K562 (cell line): ENCODE results near the gene SPATA3. TPM values are rescaled to one million over a fixed set of nuclear protein-coding genes. Genes with fewer than 3 reads are reported as not detected.

Experiments used
- ATAC-seq: fragments of 200-7000 bp; cut with Tn5 transposase; 3 replicates; pipeline ENCODE4 v1.9.1; 2020; ENCODE audit warnings: moderate library complexity
- BruUV-seq: library from RNA; stranded (reverse); fragments of 400-500 nt; replicated peaks from 2 replicates; lab custom pipeline; 2021; lab: Mats Ljungman, UMichigan
- CTCF ChIA-PET: fragments of 300-600 bp; formaldehyde crosslinking; extraction: SDS; loops from one replicate; lab custom pipeline; 2021; ENCODE audit warnings: low intra/inter-chr PET ratio; lab: Yijun Ruan, JAX
- POLR2A ChIA-PET: fragments of 300-600, 350-650 bp; sonication (Branson Sonifier 250); formaldehyde crosslinking; extraction: SDS; loops from one replicate; lab custom pipeline; 2021; ENCODE audit warnings: antibody characterized with exemption, inconsistent platforms; lab: Yijun Ruan, JAX
- DNase-seq, 4 experiments: peaks; one replicate each; pipeline versions ENCODE4 v3.0.0 to v3.0.0-alpha.2; 2011 to 2018; ENCODE audit warnings: low spot score in 3 of 4, mixed read lengths in 3 of 4; ENCODE audit errors: extremely low read depth in 1 of 4
- FAIRE-seq: peaks from 2 replicates; lab custom pipeline; 2011; peaks lifted over from hg19 to GRCh38; lab: Jason Lieb, UNC
- H2AFZ ChIP-seq: 2 replicates; pipeline ENCODE4 v1.6.0; 2011; ENCODE audit warnings: low read depth, low read length, control low read depth, inconsistent platforms
- H3K27ac ChIP-seq: fragments of 200-600 bp; 3 replicates; pipeline ENCODE4 v1.8.0; 2011; ENCODE audit warnings: low read depth, mild to moderate bottlenecking, control low read depth, inconsistent platforms, low read length, moderate library complexity, mixed read lengths; ENCODE audit errors: extremely low read depth
- H3K27me3 ChIP-seq, 2 experiments: fragments of 300-600 bp in 1 of 2; 2 replicates in 1 of 2; 3 replicates in 1 of 2; pipeline versions ENCODE4 v1.6.0 to v1.8.0; 2011; ENCODE audit warnings: inconsistent platforms in 2 of 2, low read length in 2 of 2, mild to moderate bottlenecking in 1 of 2, mixed read lengths in 1 of 2, moderate library complexity in 1 of 2; ENCODE audit not compliant: control insufficient read depth in 2 of 2, insufficient read depth in 2 of 2
- H3K36me3 ChIP-seq: fragments of 300-600 bp; 3 replicates; pipeline ENCODE4 v1.8.0; 2011; ENCODE audit warnings: mild to moderate bottlenecking, low read length, inconsistent platforms; ENCODE audit not compliant: control insufficient read depth, insufficient read depth
- H3K4me1 ChIP-seq, 2 experiments: fragments of 200-600 bp in 1 of 2; replicated peaks in 1 of 2; 2 replicates in 1 of 2; 3 replicates in 1 of 2; pipeline versions ENCODE4 v1.5.1 to v1.8.0; 2011; ENCODE audit warnings: inconsistent platforms in 2 of 2, low read length in 2 of 2, mild to moderate bottlenecking in 1 of 2, mixed read lengths in 1 of 2, moderate library complexity in 1 of 2; ENCODE audit not compliant: control insufficient read depth in 2 of 2, insufficient read depth in 2 of 2
- H3K4me2 ChIP-seq: 2 replicates; pipeline ENCODE4 v1.6.1; 2011; ENCODE audit warnings: low read length, control low read depth, inconsistent platforms, mixed read lengths; ENCODE audit not compliant: insufficient read depth
- H3K4me3 ChIP-seq: fragments of 200-600 bp; sonication (generic), shearing (Covaris generic); 2 replicates; pipeline ENCODE4 v1.5.1; 2016; ENCODE audit warnings: control low read depth, inconsistent platforms
- H3K79me2 ChIP-seq: fragments of 200-600 bp; 3 replicates; pipeline ENCODE4 v1.8.0; 2011; ENCODE audit warnings: low read length, inconsistent platforms; ENCODE audit not compliant: control insufficient read depth, insufficient read depth
- H3K9ac ChIP-seq, 2 experiments: 2 replicates each; pipeline versions ENCODE4 v1.6.0 to v1.6.1; 2011; ENCODE audit warnings: low read depth in 2 of 2, low read length in 2 of 2, control low read depth in 1 of 2, inconsistent platforms in 1 of 2, mild to moderate bottlenecking in 1 of 2, mixed read lengths in 1 of 2; ENCODE audit not compliant: insufficient read depth in 1 of 2
- H3K9me1 ChIP-seq: one replicate; pipeline ENCODE4 v1.6.0; 2011; ENCODE audit warnings: inconsistent platforms, mild to moderate bottlenecking, low read length, moderate library complexity; ENCODE audit not compliant: control insufficient read depth, insufficient read depth
- H3K9me3 ChIP-seq: replicated peaks from 2 replicates; pipeline ENCODE4 v1.5.1; 2011; ENCODE audit warnings: low read depth, low read length, inconsistent platforms; ENCODE audit not compliant: control insufficient read depth, insufficient read depth
- H4K20me1 ChIP-seq: replicated peaks from 2 replicates; pipeline ENCODE4 v1.6.1; 2011; ENCODE audit warnings: low read length, inconsistent platforms, mixed read lengths; ENCODE audit not compliant: control insufficient read depth, insufficient read depth
- EGR1 ChIP-seq: fragments of 450-650 bp; conservative IDR thresholded peaks from 2 replicates; pipeline ENCODE4 v1.6.1; 2017; ENCODE audit warnings: mild to moderate bottlenecking
- NRF1 ChIP-seq, 2 experiments: fragments of 450-650 bp; IDR thresholded peaks in 1 of 2; conservative IDR thresholded peaks in 1 of 2; 2 replicates each; pipeline ENCODE4 v1.6.1; 2014; ENCODE audit warnings: mild to moderate bottlenecking in 2 of 2
- WGBS: fragments of 100-300 bp; shearing (Covaris generic); methylation state at CpG from one replicate; pipeline ENCODE4 v1.1.6; 2016; ENCODE audit warnings: low coverage, mixed read lengths; ENCODE audit not compliant: insufficient coverage; ENCODE audit errors: missing lambda C conversion rate; 5-methylcytosine and 5-hydroxymethylcytosine counted together
- in situ Hi-C: fragments of 300-500 bp; cut with MboI; formaldehyde crosslinking; loops from 4 replicates; pipeline ENCODE4 v1.15.0; 2018; ENCODE audit warnings: inconsistent platforms, mixed read lengths
- intact Hi-C: fragments of 100-400 bp; cut with micrococcal nuclease; formaldehyde crosslinking; loops from 2 replicates; pipeline ENCODE4 v1.14.2; 2022
- polyA plus RNA-seq, 8 experiments: library from polyadenylated mRNA; depleted of rRNA in 4 of 8; stranded (reverse) in 5 of 8; unstranded in 3 of 8; fragments of >200 nt; fragmentation: Nextera tagmentation in 2 of 8; fragmentation: Illumina TruSeq in 1 of 8; extraction: Ambion mirVana in 2 of 8; extraction: Trizol in 1 of 8; gene quantifications; 2 replicates each; pipeline versions ENCODE4 v1.2.1 to v1.2.3, GENCODE V29; 2011 to 2014; ENCODE audit warnings: inconsistent platforms in 1 of 8, missing spikeins in 1 of 8
- total RNA-seq, 7 experiments: library from RNA; depleted of rRNA in 6 of 7; stranded (reverse); fragments of >200 nt in 6 of 7; fragmentation: Illumina TruSeq in 2 of 7; extraction: Trizol in 2 of 7; gene quantifications; 2 replicates each; pipeline versions ENCODE4 v1.2.1 to v1.2.3, GENCODE V29; 2011 to 2021; ENCODE audit warnings: low replicate concordance in 1 of 7
- TF ChIP-seq, protein P1 (sequence below): fragments of 450-650 bp; IDR thresholded peaks from 2 replicates; pipeline ENCODE4 v1.6.1; 2017; ENCODE audit warnings: antibody characterized with exemption, mild to moderate bottlenecking
- TF ChIP-seq, protein P2 (sequence below), 2 experiments: fragments of 200-800 bp in 1 of 2; sonication (Bioruptor generic) in 1 of 2; sonication (generic) in 1 of 2; formaldehyde crosslinking in 1 of 2; IDR thresholded peaks in 1 of 2; conservative IDR thresholded peaks in 1 of 2; 2 replicates each; pipeline versions ENCODE4 v1.5.0 to v1.6.1; 2016 to 2020; ENCODE audit warnings: missing compliant biosample characterization in 1 of 2, missing genetic modification characterization in 1 of 2, missing genetic modification reagents in 1 of 2
- TF ChIP-seq, protein P3 (sequence below): fragments of 200-800 bp; sonication (Bioruptor generic); IDR thresholded peaks from 2 replicates; pipeline ENCODE4 v1.6.1; 2017; ENCODE audit warnings: missing genetic modification characterization, missing compliant biosample characterization

The SPATA3 gene
- total and polyA plus RNA-seq, 9 of the 15 experiments (the other 6 are each of a cell fraction or from before 2014, with no cell fraction given) = not detected

DNA sequence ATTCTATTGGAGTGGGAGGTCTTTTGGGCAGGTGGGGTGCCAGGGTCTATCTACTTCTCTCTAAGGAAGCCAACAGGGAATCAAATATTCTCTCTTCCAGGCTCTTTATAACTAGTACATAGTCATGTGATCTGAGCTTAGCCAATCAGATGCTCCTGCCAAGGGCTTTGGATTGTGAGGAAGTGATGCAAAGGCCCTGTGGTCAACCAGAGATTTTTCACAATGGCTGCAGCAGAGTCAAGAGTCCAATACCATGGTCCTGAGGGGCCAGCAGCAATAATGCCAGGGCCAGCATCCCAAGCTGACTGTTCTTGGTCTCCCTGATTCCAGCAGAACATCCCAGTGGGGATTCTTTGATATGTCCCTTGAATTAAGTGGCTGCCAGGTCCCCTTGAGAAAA lies 33.0 kb downstream of the SPATA3 start (continued):
- TF ChIP-seq, protein P1, sequence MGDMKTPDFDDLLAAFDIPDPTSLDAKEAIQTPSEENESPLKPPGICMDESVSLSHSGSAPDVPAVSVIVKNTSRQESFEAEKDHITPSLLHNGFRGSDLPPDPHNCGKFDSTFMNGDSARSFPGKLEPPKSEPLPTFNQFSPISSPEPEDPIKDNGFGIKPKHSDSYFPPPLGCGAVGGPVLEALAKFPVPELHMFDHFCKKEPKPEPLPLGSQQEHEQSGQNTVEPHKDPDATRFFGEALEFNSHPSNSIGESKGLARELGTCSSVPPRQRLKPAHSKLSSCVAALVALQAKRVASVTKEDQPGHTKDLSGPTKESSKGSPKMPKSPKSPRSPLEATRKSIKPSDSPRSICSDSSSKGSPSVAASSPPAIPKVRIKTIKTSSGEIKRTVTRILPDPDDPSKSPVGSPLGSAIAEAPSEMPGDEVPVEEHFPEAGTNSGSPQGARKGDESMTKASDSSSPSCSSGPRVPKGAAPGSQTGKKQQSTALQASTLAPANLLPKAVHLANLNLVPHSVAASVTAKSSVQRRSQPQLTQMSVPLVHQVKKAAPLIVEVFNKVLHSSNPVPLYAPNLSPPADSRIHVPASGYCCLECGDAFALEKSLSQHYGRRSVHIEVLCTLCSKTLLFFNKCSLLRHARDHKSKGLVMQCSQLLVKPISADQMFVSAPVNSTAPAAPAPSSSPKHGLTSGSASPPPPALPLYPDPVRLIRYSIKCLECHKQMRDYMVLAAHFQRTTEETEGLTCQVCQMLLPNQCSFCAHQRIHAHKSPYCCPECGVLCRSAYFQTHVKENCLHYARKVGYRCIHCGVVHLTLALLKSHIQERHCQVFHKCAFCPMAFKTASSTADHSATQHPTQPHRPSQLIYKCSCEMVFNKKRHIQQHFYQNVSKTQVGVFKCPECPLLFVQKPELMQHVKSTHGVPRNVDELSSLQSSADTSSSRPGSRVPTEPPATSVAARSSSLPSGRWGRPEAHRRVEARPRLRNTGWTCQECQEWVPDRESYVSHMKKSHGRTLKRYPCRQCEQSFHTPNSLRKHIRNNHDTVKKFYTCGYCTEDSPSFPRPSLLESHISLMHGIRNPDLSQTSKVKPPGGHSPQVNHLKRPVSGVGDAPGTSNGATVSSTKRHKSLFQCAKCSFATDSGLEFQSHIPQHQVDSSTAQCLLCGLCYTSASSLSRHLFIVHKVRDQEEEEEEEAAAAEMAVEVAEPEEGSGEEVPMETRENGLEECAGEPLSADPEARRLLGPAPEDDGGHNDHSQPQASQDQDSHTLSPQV = no peak

DNA sequence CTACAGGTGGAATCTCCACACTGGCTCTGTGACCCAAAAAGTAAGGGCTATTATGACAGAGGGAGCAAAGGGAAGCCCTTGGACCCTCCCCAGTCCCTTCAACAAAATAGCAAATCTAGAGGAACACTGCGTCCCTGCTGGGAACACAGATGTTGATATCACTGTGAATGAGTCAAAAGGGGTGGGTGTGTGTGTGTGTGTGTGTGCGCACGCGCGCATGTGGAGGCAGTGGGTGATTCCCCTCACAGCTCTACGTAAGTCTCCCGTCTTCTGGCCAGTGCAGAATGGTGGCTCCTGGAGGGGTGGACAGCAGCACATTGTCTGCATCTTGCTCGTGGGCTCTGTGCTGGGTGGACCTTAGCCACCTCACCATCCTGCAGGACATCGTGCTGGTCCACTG lies 33.6 kb downstream of the SPATA3 start:
- peaks cover 0 to 18% of the 10 kb centered on the region in 2 experiments; a peak in 2 of 5 replicates for H3K27me3 ChIP-seq
- ChIA-PET POLR2A (no interaction called here), CTCF (no interaction called here)
- ATAC-seq (no peak), FAIRE-seq (no peak), DNase-seq (no peak)
- no peaks in the 10 kb centered on the region for H3K9me1 ChIP-seq
- H3K9ac ChIP-seq = no peak overlapping the region; a peak in 1 of 4 replicates
- no peak overlapping the region for H2AFZ ChIP-seq
- no peak overlapping the region for H3K4me3 ChIP-seq
- in situ Hi-C loops (no loop called here), intact Hi-C loops (no loop called here)
- H3K27ac ChIP-seq = no peak overlapping the region
- 3% methylated on average over 5 of the region's 9 CpGs for WGBS
- TF ChIP-seq NRF1 (conservative IDR thresholded peaks at IDR 0.05 in 1 of 2, IDR thresholded peaks at IDR 0.05 in 1 of 2) (peak; percentile 11 to 36; a peak in 1 of 4 replicates), EGR1 (peak; percentile 26)
- TF ChIP-seq, protein P2, sequence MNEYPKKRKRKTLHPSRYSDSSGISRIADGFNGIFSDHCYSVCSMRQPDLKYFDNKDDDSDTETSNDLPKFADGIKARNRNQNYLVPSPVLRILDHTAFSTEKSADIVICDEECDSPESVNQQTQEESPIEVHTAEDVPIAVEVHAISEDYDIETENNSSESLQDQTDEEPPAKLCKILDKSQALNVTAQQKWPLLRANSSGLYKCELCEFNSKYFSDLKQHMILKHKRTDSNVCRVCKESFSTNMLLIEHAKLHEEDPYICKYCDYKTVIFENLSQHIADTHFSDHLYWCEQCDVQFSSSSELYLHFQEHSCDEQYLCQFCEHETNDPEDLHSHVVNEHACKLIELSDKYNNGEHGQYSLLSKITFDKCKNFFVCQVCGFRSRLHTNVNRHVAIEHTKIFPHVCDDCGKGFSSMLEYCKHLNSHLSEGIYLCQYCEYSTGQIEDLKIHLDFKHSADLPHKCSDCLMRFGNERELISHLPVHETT (CRISPR knock-in tag; conservative IDR thresholded peaks at IDR 0.05 in 1 of 2, IDR thresholded peaks at IDR 0.05 in 1 of 2) = no peak
- TF ChIP-seq, protein P3, sequence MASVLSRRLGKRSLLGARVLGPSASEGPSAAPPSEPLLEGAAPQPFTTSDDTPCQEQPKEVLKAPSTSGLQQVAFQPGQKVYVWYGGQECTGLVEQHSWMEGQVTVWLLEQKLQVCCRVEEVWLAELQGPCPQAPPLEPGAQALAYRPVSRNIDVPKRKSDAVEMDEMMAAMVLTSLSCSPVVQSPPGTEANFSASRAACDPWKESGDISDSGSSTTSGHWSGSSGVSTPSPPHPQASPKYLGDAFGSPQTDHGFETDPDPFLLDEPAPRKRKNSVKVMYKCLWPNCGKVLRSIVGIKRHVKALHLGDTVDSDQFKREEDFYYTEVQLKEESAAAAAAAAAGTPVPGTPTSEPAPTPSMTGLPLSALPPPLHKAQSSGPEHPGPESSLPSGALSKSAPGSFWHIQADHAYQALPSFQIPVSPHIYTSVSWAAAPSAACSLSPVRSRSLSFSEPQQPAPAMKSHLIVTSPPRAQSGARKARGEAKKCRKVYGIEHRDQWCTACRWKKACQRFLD (CRISPR knock-in tag) = no peak
- H3K4me2 ChIP-seq = no peak overlapping the region
- H3K36me3 ChIP-seq = no peaks in the 10 kb centered on the region
- H3K79me2 ChIP-seq = no peaks in the 10 kb centered on the region
- no peaks in the 10 kb centered on the region for H3K9me3 ChIP-seq
- H3K4me1 ChIP-seq = no peaks in the 10 kb centered on the region
- H4K20me1 ChIP-seq = no peaks in the 10 kb centered on the region
- no TSS peak for BruUV-seq
